CD4-positive, alpha-beta T cell (primary cell): ENCODE data around the gene NEU4. TPM values are rescaled to one million over a fixed set of nuclear protein-coding genes. Genes with fewer than 3 reads are reported as not detected.
A peak's percentile ranks its signal among the peaks of the same experiment; 100 is the strongest.

Source experiments
- ATAC-seq: fragments of 200-7000 bp; cut with Tn5 transposase; one replicate; pipeline ENCODE4 v1.10.0; 2022; ENCODE audit warnings: mild to moderate bottlenecking; ENCODE audit not compliant: poor library complexity
- CTCF ChIA-PET: fragments of 350-600 bp; sonication (Branson Sonifier 250); formaldehyde crosslinking; loops from one replicate; lab custom pipeline; 2021; ENCODE audit warnings: antibody characterized with exemption, inconsistent platforms; lab: Charles Lee
- POLR2A ChIA-PET: fragments of 350-600 bp; sonication (Branson Sonifier 250); formaldehyde crosslinking; loops from one replicate; lab custom pipeline; 2021; ENCODE audit warnings: antibody characterized with exemption, inconsistent platforms; lab: Charles Lee
- DNase-seq, 14 experiments: peaks; one replicate each; pipeline ENCODE4 v3.0.0-alpha.2; 2013 to 2020; ENCODE audit warnings: mixed read lengths in 2 of 14
- H3K27ac ChIP-seq, 2 donors: one replicate each; pipeline versions ENCODE4 v1.5.1 to v1.7.0; 2013; ENCODE audit warnings: low read length in 2 of 2, low read depth in 1 of 2, mild to moderate bottlenecking in 1 of 2
- H3K27me3 ChIP-seq, 2 experiments: 1 replicate in 1 of 2; 2 replicates in 1 of 2; pipeline versions ENCODE4 v1.6.1 to v1.7.0; 2013; ENCODE audit warnings: low read length in 2 of 2, control low read depth in 1 of 2, mild to moderate bottlenecking in 1 of 2, moderate library complexity in 1 of 2; ENCODE audit not compliant: insufficient read depth in 2 of 2, control insufficient read depth in 1 of 2
- H3K36me3 ChIP-seq: one replicate; pipeline ENCODE4 v1.6.1; 2013; ENCODE audit warnings: low read length, control low read depth; ENCODE audit not compliant: insufficient read depth
- H3K4me1 ChIP-seq: one replicate; pipeline ENCODE4 v1.6.1; 2013; ENCODE audit warnings: low read length, control low read depth; ENCODE audit not compliant: insufficient read depth
- H3K4me3 ChIP-seq: one replicate; pipeline ENCODE4 v1.5.1; 2013; ENCODE audit warnings: mild to moderate bottlenecking, low read length, moderate library complexity
- H3K9me3 ChIP-seq, 2 experiments: 1 replicate in 1 of 2; 2 replicates in 1 of 2; pipeline versions ENCODE4 v1.6.1 to v1.7.0; 2013; ENCODE audit warnings: low read length in 2 of 2, mild to moderate bottlenecking in 2 of 2, control low read depth in 1 of 2, moderate library complexity in 1 of 2; ENCODE audit not compliant: control insufficient read depth in 1 of 2, insufficient read depth in 1 of 2
- H3K27ac Mint-ChIP-seq: one replicate; pipeline ENCODE4 v1.8.0; 2020; ENCODE audit warnings: mixed read lengths
- H3K27me3 Mint-ChIP-seq: one replicate; pipeline ENCODE4 v1.8.0; 2021; ENCODE audit warnings: mixed read lengths
- H3K36me3 Mint-ChIP-seq: one replicate; pipeline ENCODE4 v1.8.0; 2021; ENCODE audit warnings: low read depth, mixed read lengths
- H3K4me1 Mint-ChIP-seq: one replicate; pipeline ENCODE4 v1.8.0; 2021; ENCODE audit warnings: low read depth, mixed read lengths
- H3K4me3 Mint-ChIP-seq: one replicate; pipeline ENCODE4 v1.8.0; 2020; ENCODE audit warnings: mild to moderate bottlenecking, mixed read lengths
- H3K9me3 Mint-ChIP-seq: one replicate; pipeline ENCODE4 v1.8.0; 2020; ENCODE audit warnings: mixed read lengths
- CTCF ChIP-seq: fragments of 200-600 bp; IDR thresholded peaks from one replicate; pipeline ENCODE4 v1.8.0; 2022; ENCODE audit warnings: antibody characterized with exemption, mild to moderate bottlenecking
- intact Hi-C, 2 experiments: fragments of 100-400 bp; cut with DNase I in 1 of 2; cut with micrococcal nuclease in 1 of 2; formaldehyde crosslinking; loops; one replicate each; pipeline versions ENCODE4 v1.15.1 to v1.9.0; 2023 to 2025; cut with DNase I, micrococcal nuclease
- total RNA-seq, 174 experiments: library from RNA in 2 of 174; stranded (reverse) in 2 of 174; gene quantifications; one replicate each; pipeline ENCODE4 v1.2.3 and lab custom pipeline; 2021 to 2026

The NEU4 gene
- total RNA-seq, 2 experiments from 2014 or later: 4.3 to 6.8 TPM

DNA sequence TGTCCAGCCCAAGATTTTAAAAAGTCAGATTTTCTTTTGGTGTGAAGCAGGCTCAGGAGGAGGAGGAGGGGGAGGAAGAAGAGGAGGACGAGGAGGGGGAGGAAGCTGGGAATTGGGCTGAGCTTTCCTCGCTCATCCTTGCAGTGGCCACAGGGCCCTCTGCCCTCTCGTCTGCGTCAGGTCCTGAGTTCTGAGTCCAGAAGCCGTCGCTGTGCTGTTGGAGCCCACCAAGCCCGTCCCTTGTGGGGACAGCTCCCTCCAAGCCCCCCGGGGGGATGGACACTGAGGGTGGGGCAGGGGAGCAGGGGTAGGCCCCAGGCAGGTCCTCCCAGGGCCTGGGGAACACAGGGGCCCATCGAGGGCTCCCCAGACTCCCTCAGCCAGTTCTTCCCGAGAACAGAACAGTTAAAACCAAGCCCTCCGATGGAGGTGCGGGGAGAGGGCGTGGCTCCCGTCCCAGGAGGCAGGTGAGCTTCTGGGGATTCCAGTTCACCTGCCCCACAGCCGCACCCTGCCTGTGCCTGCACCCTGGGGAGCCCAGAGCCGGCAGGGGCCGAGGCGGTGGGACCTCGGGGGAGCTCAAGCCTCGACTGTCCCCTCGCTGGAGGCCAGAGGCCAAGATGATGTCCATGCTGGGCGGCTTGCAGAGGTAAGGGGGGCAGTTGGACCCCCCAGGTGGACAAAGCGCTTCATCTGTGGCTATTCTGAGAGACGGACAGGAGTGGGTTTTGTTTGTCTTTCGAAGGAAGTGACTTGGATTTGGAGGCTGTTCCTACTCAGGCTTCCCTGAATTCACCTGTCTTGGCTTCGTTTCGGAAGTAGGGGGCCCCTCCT, 32.4 kb upstream of the NEU4 start, which contains the start of gene GAL3ST2:
Gene GAL3ST2 (plus strand): TSS at position 487 of the 834 bp plus-strand sequence. CDS start 134 bp downstream, at position 621.
- ChIA-PET CTCF (no interaction called here), POLR2A (no interaction called here)
- intact Hi-C loops: no loop called here
- no peak within 1 kb of the TSS for H3K4me3 Mint-ChIP-seq
- TF ChIP-seq CTCF: no peak
- Histone ChIP-seq H3K27me3 (peaks cover 0 to 4% of the 10 kb centered on the region in 2 experiments), H3K27ac (no peak within 1 kb of the TSS), H3K36me3 (no peaks in the 10 kb centered on the region), H3K9me3 (peaks cover 0 to 6% of the 10 kb centered on the region in 2 experiments), H3K4me3 (no peak within 1 kb of the TSS), H3K4me1 (peaks cover 15% of the 10 kb centered on the region)
- H3K27ac Mint-ChIP-seq: no peak within 1 kb of the TSS
- H3K4me1 Mint-ChIP-seq: peaks cover 15% of the 10 kb centered on the region
- peaks cover 3% of the 10 kb centered on the region for H3K9me3 Mint-ChIP-seq
- H3K27me3 Mint-ChIP-seq: no peaks in the 10 kb centered on the region
- ATAC-seq: no peak
- H3K36me3 Mint-ChIP-seq: no peaks in the 10 kb centered on the region
- no peak for DNase-seq

- CTCF ChIA-PET: no interaction called here
- POLR2A ChIA-PET: no interaction called here
- ATAC-seq (no peak), DNase-seq (no peak)
- no peaks in the 10 kb centered on the region for H3K36me3 Mint-ChIP-seq
- Histone ChIP-seq H3K27ac (no peak overlapping the region), H3K4me1 (peaks cover 9% of the 10 kb centered on the region), H3K36me3 (no peaks in the 10 kb centered on the region), H3K9me3 (peaks cover 0 to 6% of the 10 kb centered on the region in 2 experiments), H3K27me3 (peaks cover 0 to 4% of the 10 kb centered on the region in 2 experiments), H3K4me3 (no peak overlapping the region)
- intact Hi-C loops: no loop called here
- peaks cover 9% of the 10 kb centered on the region for H3K4me1 Mint-ChIP-seq
- no peak overlapping the region for H3K27ac Mint-ChIP-seq
- H3K4me3 Mint-ChIP-seq: no peak overlapping the region
- TF ChIP-seq CTCF: no peak
- peaks cover 3% of the 10 kb centered on the region for H3K9me3 Mint-ChIP-seq
- no peaks in the 10 kb centered on the region for H3K27me3 Mint-ChIP-seq
Measured at GRCh38 chr2:241777170-241777685, 31.8 kb upstream of the NEU4 start.

DNA sequence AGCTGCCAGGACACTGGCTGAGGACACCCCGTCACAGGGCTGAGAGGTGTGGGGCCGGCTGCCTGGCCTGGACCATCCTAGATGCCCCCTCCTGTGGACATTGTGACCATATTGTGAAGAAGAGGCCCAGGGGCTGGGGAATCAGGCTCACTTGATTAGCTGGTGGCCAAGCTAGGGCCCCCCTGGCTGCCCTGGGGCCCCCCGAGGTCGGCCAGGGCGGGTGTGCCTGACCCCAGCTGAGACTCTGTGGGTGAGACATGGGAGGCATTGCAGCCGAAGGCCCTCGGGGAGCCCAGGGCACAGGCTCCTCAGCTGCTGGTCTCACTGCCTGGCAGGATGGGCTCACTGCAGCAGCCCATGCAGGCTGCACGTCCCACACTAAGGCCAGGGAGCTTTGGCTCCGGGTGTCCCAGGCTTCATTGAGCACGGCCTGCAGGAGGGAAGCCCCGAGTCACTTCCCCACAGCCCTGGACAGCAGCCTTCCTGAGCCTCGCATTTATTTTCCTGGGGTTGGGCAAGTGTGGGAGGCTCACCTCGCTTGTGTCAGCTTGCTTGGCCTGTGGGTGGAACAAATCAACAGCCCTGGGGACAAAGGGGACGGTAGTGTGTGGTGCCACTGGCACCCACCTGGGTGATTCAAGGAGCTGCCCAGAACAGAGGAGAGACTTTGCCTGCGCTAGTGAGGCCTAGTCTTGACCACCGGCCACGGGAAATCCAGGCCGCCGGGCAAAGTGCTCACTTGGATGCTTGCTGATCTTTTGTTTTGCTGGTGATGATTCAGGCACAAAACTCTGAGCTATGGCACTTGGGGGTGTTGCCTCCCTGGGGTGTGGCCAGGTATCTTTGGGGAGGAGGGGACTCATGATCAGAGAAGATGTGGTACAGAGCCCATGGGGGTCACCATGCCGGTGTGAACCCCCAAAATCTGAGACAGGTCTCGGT, 31.0 kb upstream of the NEU4 start:
- ChIA-PET CTCF (no interaction called here), POLR2A (no interaction called here)
- intact Hi-C loops: no loop called here
- H3K9me3 ChIP-seq: peaks cover 0 to 6% of the 10 kb centered on the region in 2 experiments
- ATAC-seq: no peak
- peaks cover 3% of the 10 kb centered on the region for H3K4me1 ChIP-seq
- Mint-ChIP-seq H3K27ac (no peak overlapping the region), H3K9me3 (peaks cover 3% of the 10 kb centered on the region), H3K4me1 (peaks cover 1% of the 10 kb centered on the region), H3K4me3 (no peak overlapping the region), H3K36me3 (no peaks in the 10 kb centered on the region), H3K27me3 (no peaks in the 10 kb centered on the region)
- H3K27ac ChIP-seq: no peak overlapping the region
- H3K4me3 ChIP-seq: no peak overlapping the region
- TF ChIP-seq CTCF: no peak
- peaks cover 0 to 4% of the 10 kb centered on the region in 2 experiments for H3K27me3 ChIP-seq
- DNase-seq: peak in 1 of 14 experiments; percentile 29
- no peaks in the 10 kb centered on the region for H3K36me3 ChIP-seq
